HepG2 (cell line): ENCODE results near the gene ZNF740. TPM values are rescaled to one million over a fixed set of nuclear protein-coding genes. Genes with fewer than 3 reads are reported as not detected.

Source experiments
- ARNT2 ChIP-seq: sonication (generic); formaldehyde crosslinking; IDR thresholded peaks from 2 replicates; pipeline ENCODE4 v1.8.0; 2022; ENCODE audit warnings: mild to moderate bottlenecking, low read depth, missing genetic modification reagents, moderate library complexity
- ARNTL ChIP-seq: sonication (generic); formaldehyde crosslinking; IDR thresholded peaks from 2 replicates; pipeline ENCODE4 v1.4.0; 2020; ENCODE audit warnings: mild to moderate bottlenecking, missing genetic modification reagents
- DMTF1 ChIP-seq: sonication (generic); formaldehyde crosslinking; IDR thresholded peaks from 2 replicates; pipeline ENCODE4 v1.4.0; 2020; ENCODE audit warnings: mild to moderate bottlenecking, missing genetic modification reagents
- DNMT1 ChIP-seq: sonication (generic); formaldehyde crosslinking; IDR thresholded peaks from 2 replicates; pipeline ENCODE4 v1.5.1; 2020; ENCODE audit warnings: mild to moderate bottlenecking, missing genetic modification reagents
- HOXA7 ChIP-seq: sonication (generic); formaldehyde crosslinking; IDR thresholded peaks from 2 replicates; pipeline ENCODE4 v1.8.1; 2022; ENCODE audit warnings: mild to moderate bottlenecking, missing genetic modification reagents, moderate library complexity
- IRF1 ChIP-seq: sonication (generic); formaldehyde crosslinking; IDR thresholded peaks from 2 replicates; pipeline ENCODE4 v1.4.0; 2020; ENCODE audit warnings: low read depth, mild to moderate bottlenecking, missing genetic modification reagents
- PHF20 ChIP-seq: sonication (generic); formaldehyde crosslinking; IDR thresholded peaks from 2 replicates; pipeline ENCODE4 v1.5.0; 2020; ENCODE audit warnings: mild to moderate bottlenecking, missing genetic modification reagents
- PHF21A ChIP-seq: sonication (generic); formaldehyde crosslinking; IDR thresholded peaks from 2 replicates; pipeline ENCODE4 v1.5.0; 2020; ENCODE audit warnings: mild to moderate bottlenecking, missing genetic modification reagents
- REPIN1 ChIP-seq: sonication (generic); formaldehyde crosslinking; IDR thresholded peaks from 2 replicates; pipeline ENCODE4 v1.8.0; 2022; ENCODE audit warnings: missing genetic modification reagents, low read depth, mild to moderate bottlenecking, borderline replicate concordance
- RFX1 ChIP-seq: fragments of 450-650 bp; IDR thresholded peaks from 2 replicates; pipeline ENCODE4 v1.6.1; 2017
- SMAD3 ChIP-seq: sonication (generic); formaldehyde crosslinking; IDR thresholded peaks from 2 replicates; pipeline ENCODE4 v1.4.0; 2020; ENCODE audit warnings: missing genetic modification reagents
- SMYD3 ChIP-seq: sonication (generic); formaldehyde crosslinking; IDR thresholded peaks from 2 replicates; pipeline ENCODE4 v1.8.1; 2023; ENCODE audit warnings: mild to moderate bottlenecking, missing genetic modification reagents
- ZFP37 ChIP-seq: sonication (generic); formaldehyde crosslinking; IDR thresholded peaks from 2 replicates; pipeline ENCODE4 v1.4.0; 2020; ENCODE audit warnings: missing genetic modification reagents, borderline replicate concordance
- ZNF10 ChIP-seq: sonication (generic); formaldehyde crosslinking; IDR thresholded peaks from 2 replicates; pipeline ENCODE4 v1.4.0; 2020; ENCODE audit warnings: mild to moderate bottlenecking, low read depth, missing genetic modification reagents, borderline replicate concordance
- ZNF12 ChIP-seq: sonication (generic); formaldehyde crosslinking; IDR thresholded peaks from 2 replicates; pipeline ENCODE4 v1.5.0; 2020; ENCODE audit warnings: missing genetic modification reagents
- ZNF331 ChIP-seq: sonication (generic); formaldehyde crosslinking; IDR thresholded peaks from 2 replicates; pipeline ENCODE4 v1.4.0; 2020; ENCODE audit warnings: missing genetic modification reagents
- ZNF33B ChIP-seq: sonication (generic); formaldehyde crosslinking; IDR thresholded peaks from 2 replicates; pipeline ENCODE4 v1.5.1; 2020; ENCODE audit warnings: mild to moderate bottlenecking, missing genetic modification reagents
- ZNF468 ChIP-seq: sonication (generic); formaldehyde crosslinking; IDR thresholded peaks from 2 replicates; pipeline ENCODE4 v1.8.0; 2022; ENCODE audit warnings: mild to moderate bottlenecking, moderate library complexity, missing genetic modification reagents
- ZNF557 ChIP-seq: sonication (generic); formaldehyde crosslinking; IDR thresholded peaks from 2 replicates; pipeline ENCODE4 v1.4.0; 2020; ENCODE audit warnings: missing genetic modification reagents
- ZNF614 ChIP-seq: IDR thresholded peaks from 2 replicates; pipeline ENCODE4 v1.6.1; 2018; ENCODE audit warnings: missing biosample characterization, missing genetic modification reagents, inconsistent platforms, borderline replicate concordance
- ZNF629 ChIP-seq: sonication (generic); formaldehyde crosslinking; conservative IDR thresholded peaks from 2 replicates; pipeline ENCODE4 v1.5.0; 2020; ENCODE audit warnings: missing genetic modification reagents
- ZNF678 ChIP-seq: sonication (generic); formaldehyde crosslinking; IDR thresholded peaks from 2 replicates; pipeline ENCODE4 v1.4.0; 2020; ENCODE audit warnings: mild to moderate bottlenecking, missing genetic modification reagents
- ZNF770 ChIP-seq: sonication (generic); formaldehyde crosslinking; IDR thresholded peaks from 2 replicates; pipeline ENCODE4 v1.5.0; 2020; ENCODE audit warnings: mild to moderate bottlenecking, missing genetic modification reagents
- ZNF879 ChIP-seq: sonication (generic); formaldehyde crosslinking; IDR thresholded peaks from 2 replicates; pipeline ENCODE4 v1.8.1; 2023; ENCODE audit warnings: missing genetic modification reagents
- ZSCAN22 ChIP-seq: sonication (generic); formaldehyde crosslinking; IDR thresholded peaks from 2 replicates; pipeline ENCODE4 v1.4.0; 2020; ENCODE audit warnings: mild to moderate bottlenecking, missing genetic modification reagents
- ZSCAN25 ChIP-seq: sonication (generic); formaldehyde crosslinking; IDR thresholded peaks from 2 replicates; pipeline ENCODE4 v1.8.0; 2022; ENCODE audit warnings: mild to moderate bottlenecking, missing genetic modification reagents
- polyA plus RNA-seq, 8 experiments: library from polyadenylated mRNA; depleted of rRNA in 3 of 8; stranded (reverse) in 7 of 8; unstranded in 1 of 8; fragments of >200 nt; fragmentation: Illumina TruSeq in 4 of 8; extraction: Trizol in 4 of 8; gene quantifications; 2 replicates each; pipeline versions ENCODE4 v1.2.1 to v1.2.3, GENCODE V29; 2011 to 2016; ENCODE audit warnings: low read depth in 4 of 8, missing spikeins in 1 of 8, mixed read lengths in 1 of 8; ENCODE audit not compliant: insufficient read depth in 1 of 8
- total RNA-seq, 5 experiments: library from RNA; depleted of rRNA; stranded (reverse); fragments of >200 nt; fragmentation: Illumina TruSeq; extraction: Trizol; gene quantifications; 2 replicates each; pipeline ENCODE4 v1.2.3, GENCODE V29; 2016; ENCODE audit warnings: low read depth in 1 of 5

Gene ZNF740
- total and polyA plus RNA-seq, 2 of the 13 experiments (the other 11 are each of a cell fraction or from before 2014, with no cell fraction given): 16.9 to 19.0 TPM

- peak; percentile 84 for TF ChIP-seq PHF20 (CRISPR knock-in tag)
- TF ChIP-seq ZNF10 (CRISPR knock-in tag): no peak
- TF ChIP-seq IRF1 (CRISPR knock-in tag): no peak
- TF ChIP-seq ARNT2 (CRISPR knock-in tag): peak; percentile 24; the same call in 1 of the 2 replicates
- peak; percentile 76 for TF ChIP-seq ZNF331 (CRISPR knock-in tag)
- peak; percentile 70 for TF ChIP-seq ZSCAN25 (CRISPR knock-in tag)
- TF ChIP-seq ARNTL (CRISPR knock-in tag): peak; percentile 51; the same call in 1 of the 2 replicates
- TF ChIP-seq SMYD3 (CRISPR knock-in tag): peak; percentile 82
- TF ChIP-seq ZFP37 (CRISPR knock-in tag): no peak
- no peak for TF ChIP-seq ZNF33B (CRISPR knock-in tag)
- TF ChIP-seq ZNF678 (CRISPR knock-in tag): no peak
- 0 out of 2 replicates have a peak, but pooled peaks have one; percentile 52 for TF ChIP-seq ZSCAN22 (CRISPR knock-in tag)
- peak; percentile 25; the same call in 1 of the 2 replicates for TF ChIP-seq SMAD3 (CRISPR knock-in tag)
- peak; percentile 81; the same call in 1 of the 2 replicates for TF ChIP-seq PHF21A (CRISPR knock-in tag)
- TF ChIP-seq ZNF879 (CRISPR knock-in tag): 0 out of 2 replicates have a peak, but pooled peaks have one; percentile 60
- TF ChIP-seq ZNF12 (CRISPR knock-in tag): 0 out of 2 replicates have a peak, but pooled peaks have one; percentile 8
- no peak for TF ChIP-seq DMTF1 (CRISPR knock-in tag)
- TF ChIP-seq DNMT1: no peak
- TF ChIP-seq ZNF770: peak; percentile 8; the same call in 1 of the 2 replicates
- TF ChIP-seq REPIN1: peak; percentile 63; the same call in 1 of the 2 replicates
- TF ChIP-seq RFX1: no peak
- TF ChIP-seq ZNF468 (CRISPR knock-in tag): no peak
- no peak for TF ChIP-seq ZNF629
- TF ChIP-seq HOXA7: no peak
- 0 out of 2 replicates have a peak, but pooled peaks have one; percentile 20 for TF ChIP-seq ZNF557
- TF ChIP-seq ZNF614 (CRISPR knock-in tag): peak; percentile 62; the same call in 1 of the 2 replicates
Observed at GRCh38 chr12:53180220-53180930, at the start of gene ZNF740, which contains the start of gene CSAD (continued).
